ENCODE results near the gene ZNF239. TPM values are rescaled to one million over a fixed set of nuclear protein-coding genes. Genes with fewer than 3 reads are reported as not detected.
"Not testable (repeated sequence)": the region's sequence is repeated elsewhere in the genome, so short reads cannot be mapped to it uniquely, and the experiment has no call there.

ZNF239 gene
- total RNA-seq, 1 experiment from 2014 or later, result 4.7 TPM

- peak within 1 kb of the TSS; percentile 73 for H3K4me3 ChIP-seq (ENCODE audit: low read length)
- H3K27ac ChIP-seq (ENCODE audit: low read length), result no peak within 1 kb of the TSS
- peak within 1 kb of the TSS; percentile 69 for H2AFZ ChIP-seq (ENCODE audit: low read length)
- no peaks in the 10 kb centered on the region for H3K27me3 ChIP-seq (ENCODE audit: low read length)
- H3K9me2 ChIP-seq (replicated peaks; ENCODE audit: insufficient read depth, low read length), result no peaks in the 10 kb centered on the region
- peaks cover 9% of the 10 kb centered on the region for H3K9me3 ChIP-seq (ENCODE audit: low read length)
- peaks cover 16% of the 10 kb centered on the region for H3K4me1 ChIP-seq (ENCODE audit: low read length)
- no peaks in the 10 kb centered on the region for H4K20me1 ChIP-seq (ENCODE audit: insufficient read depth, low read depth, low read length)
- H3K4me2 ChIP-seq (ENCODE audit: low read depth, low read length, poor library complexity, severe bottlenecking), result peak within 1 kb of the TSS; percentile 74
- peaks cover 31% of the 10 kb centered on the region for H3K36me3 ChIP-seq (ENCODE audit: insufficient read depth, low read length)
- H3K79me2 ChIP-seq (ENCODE audit: low read length), result peaks cover 14% of the 10 kb centered on the region
- H3K9ac ChIP-seq (ENCODE audit: low read length), result peak within 1 kb of the TSS; percentile 80
- peak; percentile 92 for DNase-seq
Measured at GRCh38 chr10:43606323-43607198, 32.1 kb upstream of the ZNF239 start, which contains the start of gene ZNF485. Gene ZNF485 (plus strand): TSS chr10:43606438. CDS start chr10:43607051, 613 bp downstream.

GRCh38 chr10:43605850-43606322, 31.5 kb upstream of the ZNF239 start:
- peak overlapping the region; percentile 52; the same call in 1 of the 2 replicates for H2AFZ ChIP-seq (ENCODE audit: low read length)
- peaks cover 9% of the 10 kb centered on the region for H3K9me3 ChIP-seq (ENCODE audit: low read length)
- H3K4me2 ChIP-seq (ENCODE audit: low read depth, low read length, poor library complexity, severe bottlenecking), result peak overlapping the region; percentile 74
- peak overlapping the region; percentile 73 for H3K4me3 ChIP-seq (ENCODE audit: low read length)
- no peaks in the 10 kb centered on the region for H3K27me3 ChIP-seq (ENCODE audit: low read length)
- peaks cover 14% of the 10 kb centered on the region for H3K79me2 ChIP-seq (ENCODE audit: low read length)
- no peaks in the 10 kb centered on the region for H4K20me1 ChIP-seq (ENCODE audit: insufficient read depth, low read depth, low read length)
- no peak for DNase-seq
- no peaks in the 10 kb centered on the region for H3K9me2 ChIP-seq (replicated peaks; ENCODE audit: insufficient read depth, low read length)
- peaks cover 16% of the 10 kb centered on the region for H3K4me1 ChIP-seq (ENCODE audit: low read length)
- peaks cover 25% of the 10 kb centered on the region for H3K36me3 ChIP-seq (ENCODE audit: insufficient read depth, low read length)
- peak overlapping the region; percentile 80; the same call in 1 of the 2 replicates for H3K9ac ChIP-seq (ENCODE audit: low read length)
- H3K27ac ChIP-seq (ENCODE audit: low read length), result no peak overlapping the region

- H3K9me2 ChIP-seq (replicated peaks; ENCODE audit: insufficient read depth, low read length); H3K27me3 ChIP-seq (ENCODE audit: low read length); H3K9me3 ChIP-seq (ENCODE audit: low read length): not testable (repeated sequence)
Measured at GRCh38 chr10:43601576-43601975, 27.2 kb upstream of the ZNF239 start.

GRCh38 chr10:43599333-43599732, 24.9 kb upstream of the ZNF239 start:
- H4K20me1 ChIP-seq (ENCODE audit: insufficient read depth, low read depth, low read length), result no peaks in the 10 kb centered on the region
- H3K9ac ChIP-seq (ENCODE audit: low read length), result no peak overlapping the region
- peak; percentile 34 for DNase-seq
- no peaks in the 10 kb centered on the region for H3K36me3 ChIP-seq (ENCODE audit: insufficient read depth, low read length)
- H3K9me3 ChIP-seq (ENCODE audit: low read length), result no peaks in the 10 kb centered on the region
- no peaks in the 10 kb centered on the region for H3K9me2 ChIP-seq (replicated peaks; ENCODE audit: insufficient read depth, low read length)
- no peak overlapping the region for H2AFZ ChIP-seq (ENCODE audit: low read length)
- H3K79me2 ChIP-seq (ENCODE audit: low read length), result no peaks in the 10 kb centered on the region
- peaks cover 8% of the 10 kb centered on the region for H3K4me1 ChIP-seq (ENCODE audit: low read length)
- H3K4me3 ChIP-seq (ENCODE audit: low read length), result no peak overlapping the region
- no peak overlapping the region for H3K4me2 ChIP-seq (ENCODE audit: low read depth, low read length, poor library complexity, severe bottlenecking)
- H3K27ac ChIP-seq (ENCODE audit: low read length), result no peak overlapping the region
- no peaks in the 10 kb centered on the region for H3K27me3 ChIP-seq (ENCODE audit: low read length)

More at GRCh38 chr10:43601576-43601975, 27.2 kb upstream of the ZNF239 start:
- H3K27ac ChIP-seq (ENCODE audit: low read length); DNase-seq; H3K4me3 ChIP-seq (ENCODE audit: low read length); H4K20me1 ChIP-seq (ENCODE audit: insufficient read depth, low read depth, low read length); H3K4me2 ChIP-seq (ENCODE audit: low read depth, low read length, poor library complexity, severe bottlenecking); H3K36me3 ChIP-seq (ENCODE audit: insufficient read depth, low read length); H2AFZ ChIP-seq (ENCODE audit: low read length); H3K9ac ChIP-seq (ENCODE audit: low read length); H3K79me2 ChIP-seq (ENCODE audit: low read length); H3K4me1 ChIP-seq (ENCODE audit: low read length): not testable (repeated sequence)

- Histone ChIP-seq H3K4me1 (ENCODE audit: low read length) (peaks cover 8% of the 10 kb centered on the region), H3K4me2 (ENCODE audit: low read depth, low read length, poor library complexity, severe bottlenecking) (no peak overlapping the region), H3K4me3 (ENCODE audit: low read length) (no peak overlapping the region), H2AFZ (ENCODE audit: low read length) (no peak overlapping the region), H4K20me1 (ENCODE audit: insufficient read depth, low read depth, low read length) (no peaks in the 10 kb centered on the region), H3K9me2 (replicated peaks; ENCODE audit: insufficient read depth, low read length) (no peaks in the 10 kb centered on the region), H3K27ac (ENCODE audit: low read length) (no peak overlapping the region), H3K27me3 (ENCODE audit: low read length) (0 out of 2 replicates have a peak, but pooled peaks cover under 1% of the 10 kb centered on the region), H3K9me3 (ENCODE audit: low read length) (no peaks in the 10 kb centered on the region), H3K79me2 (ENCODE audit: low read length) (no peaks in the 10 kb centered on the region), H3K9ac (ENCODE audit: low read length) (no peak overlapping the region), H3K36me3 (ENCODE audit: insufficient read depth, low read length) (no peaks in the 10 kb centered on the region)
- DNase-seq, result peak; percentile 16
Measured at GRCh38 chr10:43598446-43598845, 24.0 kb upstream of the ZNF239 start.

- Histone ChIP-seq H3K27me3 (ENCODE audit: low read length) (peaks cover 3% of the 10 kb centered on the region; the same call in 1 of the 2 replicates), H3K79me2 (ENCODE audit: low read length) (no peaks in the 10 kb centered on the region), H3K4me2 (ENCODE audit: low read depth, low read length, poor library complexity, severe bottlenecking) (no peak overlapping the region), H3K4me1 (ENCODE audit: low read length) (peaks cover 8% of the 10 kb centered on the region), H4K20me1 (ENCODE audit: insufficient read depth, low read depth, low read length) (no peaks in the 10 kb centered on the region), H3K9ac (ENCODE audit: low read length) (no peak overlapping the region), H3K36me3 (ENCODE audit: insufficient read depth, low read length) (no peaks in the 10 kb centered on the region; the same call in 1 of the 2 replicates), H3K27ac (ENCODE audit: low read length) (no peak overlapping the region), H3K9me3 (ENCODE audit: low read length) (no peaks in the 10 kb centered on the region), H2AFZ (ENCODE audit: low read length) (no peak overlapping the region), H3K9me2 (replicated peaks; ENCODE audit: insufficient read depth, low read length) (no peaks in the 10 kb centered on the region), H3K4me3 (ENCODE audit: low read length) (no peak overlapping the region)
- peak; percentile 20 for DNase-seq
Measured at GRCh38 chr10:43596546-43596945, 22.1 kb upstream of the ZNF239 start.

GRCh38 chr10:43595739-43596298, 21.4 kb upstream of the ZNF239 start:
- DNase-seq, result peak; percentile 39
- no peaks in the 10 kb centered on the region for H3K79me2 ChIP-seq (ENCODE audit: low read length)
- no peak overlapping the region for H3K9ac ChIP-seq (ENCODE audit: low read length)
- H3K4me2 ChIP-seq (ENCODE audit: low read depth, low read length, poor library complexity, severe bottlenecking), result peak overlapping the region; percentile 59
- peak overlapping the region; percentile 88; the same call in 1 of the 2 replicates for H2AFZ ChIP-seq (ENCODE audit: low read length)
- no peaks in the 10 kb centered on the region for H3K9me2 ChIP-seq (replicated peaks; ENCODE audit: insufficient read depth, low read length)
- H4K20me1 ChIP-seq (ENCODE audit: insufficient read depth, low read depth, low read length), result no peaks in the 10 kb centered on the region
- peaks cover 3% of the 10 kb centered on the region; the same call in 1 of the 2 replicates for H3K27me3 ChIP-seq (ENCODE audit: low read length)
- no peaks in the 10 kb centered on the region; the same call in 1 of the 2 replicates for H3K36me3 ChIP-seq (ENCODE audit: insufficient read depth, low read length)
- peaks cover 8% of the 10 kb centered on the region for H3K4me1 ChIP-seq (ENCODE audit: low read length)
- H3K4me3 ChIP-seq (ENCODE audit: low read length), result no peak overlapping the region; the same call in 1 of the 2 replicates
- H3K9me3 ChIP-seq (ENCODE audit: low read length), result peaks cover 5% of the 10 kb centered on the region; the same call in 1 of the 2 replicates
- H3K27ac ChIP-seq (ENCODE audit: low read length), result no peak overlapping the region

Measured in Karpas-422 (cell line).